HL-60 (cell line): Measurements from ENCODE around the gene CMIP.

ENCODE experiments used
- DNase-seq, 2 experiments: peaks; one replicate each; pipeline ENCODE4 v3.0.0-alpha.2; 2010 to 2020; ENCODE audit warnings: low read depth in 1 of 2, low spot score in 1 of 2
- H3K27ac ChIP-seq: fragments of 250-450 bp; sonication (Bioruptor Pico); replicated peaks from 2 replicates; pipeline ENCODE4 v1.5.1; 2020; ENCODE audit warnings: mild to moderate bottlenecking, moderate library complexity
- H3K27me3 ChIP-seq: fragments of 250-450 bp; sonication (Bioruptor Pico); 2 replicates; pipeline ENCODE4 v1.5.1; 2021; ENCODE audit warnings: mild to moderate bottlenecking, moderate library complexity; ENCODE audit not compliant: insufficient read depth, poor library complexity, severe bottlenecking
- H3K4me3 ChIP-seq: replicated peaks from 2 replicates; pipeline ENCODE4 v1.5.1; 2011; ENCODE audit warnings: mild to moderate bottlenecking, control low read depth, low read length; ENCODE audit not compliant: insufficient read depth
- CTCF ChIP-seq: IDR thresholded peaks from one replicate; pipeline ENCODE4 v1.5.1; 2011; ENCODE audit warnings: low read length, control low read depth, inconsistent platforms; ENCODE audit not compliant: insufficient read depth
- GABPA ChIP-seq: IDR thresholded peaks from 2 replicates; pipeline ENCODE4 v1.6.1; 2012; ENCODE audit warnings: low read depth
- POLR2AphosphoS5 ChIP-seq: IDR thresholded peaks from 2 replicates; pipeline ENCODE4 v1.6.1; 2012; ENCODE audit warnings: low read depth
- REST ChIP-seq: IDR thresholded peaks from 2 replicates; pipeline ENCODE4 v1.6.1; 2012; ENCODE audit warnings: low read depth; ENCODE audit not compliant: insufficient replicate concordance
- SPI1 ChIP-seq: IDR thresholded peaks from 2 replicates; pipeline ENCODE4 v1.6.1; 2012; ENCODE audit warnings: low read depth, mild to moderate bottlenecking, borderline replicate concordance

CMIP gene

GRCh38 chr16:81500833-81501521, 56.4 kb downstream of the CMIP start:
- H3K27ac ChIP-seq, result no peak overlapping the region
- no peaks in the 10 kb centered on the region for H3K27me3 ChIP-seq

GRCh38 chr16:81502396-81503070, 57.9 kb downstream of the CMIP start:
- no peak for DNase-seq
- TF ChIP-seq POLR2AphosphoS5 (no peak), REST (no peak), SPI1 (no peak), CTCF (no peak), GABPA (no peak)
- Histone ChIP-seq H3K27me3 (no peaks in the 10 kb centered on the region), H3K27ac (no peak overlapping the region), H3K4me3 (no peak overlapping the region)

More at GRCh38 chr16:81500833-81501521, 56.4 kb downstream of the CMIP start:
- TF ChIP-seq CTCF, result no peak
- TF ChIP-seq POLR2AphosphoS5, result no peak
- TF ChIP-seq REST, result no peak
- no peak for TF ChIP-seq GABPA
- no peak for TF ChIP-seq SPI1
- no peak for DNase-seq
- H3K4me3 ChIP-seq, result no peak overlapping the region

- TF ChIP-seq SPI1, result no peak
- TF ChIP-seq REST, result no peak
- TF ChIP-seq CTCF, result no peak
- no peak for DNase-seq
- Histone ChIP-seq H3K4me3 (no peak overlapping the region), H3K27me3 (no peaks in the 10 kb centered on the region), H3K27ac (no peak overlapping the region)
Measured at GRCh38 chr16:81505011-81505661, 60.5 kb downstream of the CMIP start.
